Measurements from ENCODE around the gene FAM210A. TPM values are rescaled to one million over a fixed set of nuclear protein-coding genes. Genes with fewer than 3 reads are reported as not detected.

Gene FAM210A
- 8.5 and 10.2 TPM in 2 replicates for total RNA-seq

GRCh38 chr18:13726232-13726971 is at the start of gene FAM210A, which contains the start of gene RNMT:
Gene FAM210A (minus strand): TSS chr18:13726558. CDS start chr18:13682077, 44,481 bp downstream.
Gene RNMT (plus strand): TSS chr18:13726673. CDS start chr18:13731518, 4,845 bp downstream.

Other genes with a start within 250 kb of the FAM210A start
- gene RNMT, start 115 bp upstream of the FAM210A start, total RNA-seq, result 14.3 and 14.7 TPM in 2 replicates
- gene MC5R, start 97.6 kb upstream of the FAM210A start, total RNA-seq, result not detected in 2 replicates
- gene MC2R, start 189.0 kb upstream of the FAM210A start, total RNA-seq, result not detected in 2 replicates